HG02588 (cell line): Measurements from ENCODE around the gene STK17A.

Experiments
- ATAC-seq: cut with Tn5 transposase; IDR thresholded peaks from one replicate; pipeline ENCODE4 v1.9.1; 2021; ENCODE audit warnings: mild to moderate bottlenecking, moderate library complexity; ENCODE audit not compliant: unreplicated experiment

Gene STK17A

GRCh38 chr7:43582503-43583423 lies at the start of gene STK17A:
TSS of gene STK17A (plus strand) at chr7:43583108. CDS start at chr7:43583244, 136 bp downstream.
- ATAC-seq: peak; percentile 73

- no peak for ATAC-seq
Measured at GRCh38 chr7:43533801-43534479, 49.0 kb upstream of the STK17A start.

GRCh38 chr7:43535031-43535451 lies 47.9 kb upstream of the STK17A start:
- ATAC-seq: no peak

- no peak for ATAC-seq
Measured at GRCh38 chr7:43535810-43536585, 46.9 kb upstream of the STK17A start.

GRCh38 chr7:43536773-43537172 lies 46.1 kb upstream of the STK17A start:
- no peak for ATAC-seq

- no peak for ATAC-seq
Measured at GRCh38 chr7:43537765-43538403, 45.0 kb upstream of the STK17A start.

GRCh38 chr7:43538404-43538771 lies 44.5 kb upstream of the STK17A start:
- ATAC-seq: no peak

GRCh38 chr7:43540471-43540870 lies 42.4 kb upstream of the STK17A start:
- ATAC-seq: no peak

- ATAC-seq: no peak
Measured at GRCh38 chr7:43542716-43543115, 40.2 kb upstream of the STK17A start.

- no peak for ATAC-seq
Measured at GRCh38 chr7:43546231-43546630, 36.7 kb upstream of the STK17A start.

GRCh38 chr7:43550427-43550826 lies 32.5 kb upstream of the STK17A start:
- no peak for ATAC-seq

GRCh38 chr7:43552122-43552521 lies 30.8 kb upstream of the STK17A start:
- no peak for ATAC-seq

GRCh38 chr7:43553999-43554398 lies 28.9 kb upstream of the STK17A start:
- no peak for ATAC-seq

GRCh38 chr7:43554423-43554822 lies 28.5 kb upstream of the STK17A start:
- ATAC-seq: no peak

- no peak for ATAC-seq
Measured at GRCh38 chr7:43557831-43558495, 24.9 kb upstream of the STK17A start.

GRCh38 chr7:43559171-43559945 lies 23.6 kb upstream of the STK17A start:
- no peak for ATAC-seq

GRCh38 chr7:43559946-43560335 lies 23.0 kb upstream of the STK17A start:
- no peak for ATAC-seq

- ATAC-seq: no peak
Measured at GRCh38 chr7:43560742-43561330, 22.1 kb upstream of the STK17A start.

- ATAC-seq: no peak
Measured at GRCh38 chr7:43562383-43562782, 20.5 kb upstream of the STK17A start.
